CD4-positive, alpha-beta T cell treated with Interferon gamma for 1 hour (primary cell): ENCODE measurements around the gene VCAM1.

Source experiments
- DNase-seq: peaks from one replicate; pipeline ENCODE4 v3.0.0-alpha.2; 2020

VCAM1 gene

GRCh38 chr1:100724281-100724680 is 4.7 kb downstream of the VCAM1 start:
- no peak for DNase-seq

- no peak for DNase-seq
Observed at GRCh38 chr1:100730130-100730529, 10.6 kb downstream of the VCAM1 start.

DNA sequence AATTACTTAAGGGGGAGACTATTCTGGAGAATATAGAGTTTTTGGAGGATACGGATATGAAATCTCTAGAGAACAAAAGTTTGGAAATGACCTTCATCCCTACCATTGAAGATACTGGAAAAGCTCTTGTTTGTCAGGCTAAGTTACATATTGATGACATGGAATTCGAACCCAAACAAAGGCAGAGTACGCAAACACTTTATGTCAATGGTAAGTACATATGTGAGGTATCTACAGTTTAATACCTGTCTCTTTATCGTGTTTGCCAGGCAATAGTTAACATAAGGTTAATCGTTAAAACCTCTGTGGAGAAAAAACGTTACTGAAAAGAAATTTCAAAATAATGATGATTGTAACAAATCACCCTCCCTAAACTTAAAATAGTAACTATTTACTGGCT is 11.8 kb downstream of the VCAM1 start:
- no peak for DNase-seq

GRCh38 chr1:100731758-100732157 is 12.2 kb downstream of the VCAM1 start:
- no peak for DNase-seq

- no peak for DNase-seq
Observed at GRCh38 chr1:100734676-100735075, 15.1 kb downstream of the VCAM1 start.

GRCh38 chr1:100735244-100735643 is 15.7 kb downstream of the VCAM1 start:
- no peak for DNase-seq

DNA sequence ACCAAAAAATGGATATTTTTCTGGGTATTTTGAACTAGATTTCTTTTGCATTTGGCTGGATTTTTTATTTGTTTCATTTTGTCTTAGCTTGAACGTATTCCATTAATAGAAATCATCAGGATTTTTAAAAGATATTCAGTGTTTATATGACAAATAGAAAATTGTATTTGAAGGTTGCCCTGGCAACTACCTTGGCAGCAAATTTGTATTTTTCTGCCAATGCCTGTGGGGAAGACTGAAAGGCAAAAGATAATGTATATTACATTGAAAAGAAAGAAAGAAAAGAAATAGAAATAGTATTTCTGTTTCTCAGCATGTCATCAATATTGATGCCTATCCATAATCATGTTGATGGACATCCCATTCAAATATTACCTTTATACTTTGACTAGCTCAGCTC is 16.8 kb downstream of the VCAM1 start:
- no peak for DNase-seq

DNA sequence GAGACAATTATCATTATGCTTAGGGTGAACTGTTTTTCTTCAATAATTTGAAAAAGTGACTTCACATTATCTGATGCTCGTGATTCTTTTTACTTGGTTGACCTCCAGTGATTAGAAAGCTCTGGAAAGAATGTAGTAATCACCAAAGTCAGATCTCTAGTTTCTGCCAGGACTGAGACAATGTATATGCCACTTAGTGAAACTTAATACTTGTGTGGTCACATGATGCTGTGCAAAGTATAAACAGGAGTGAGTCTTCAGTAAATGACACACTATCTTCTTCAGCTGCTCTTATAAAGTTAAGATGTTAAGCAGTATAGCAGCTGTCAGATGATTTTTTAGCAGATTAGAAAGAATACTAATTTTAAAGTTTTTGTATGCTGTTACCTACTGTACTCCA is 17.2 kb downstream of the VCAM1 start:
- no peak for DNase-seq

DNA sequence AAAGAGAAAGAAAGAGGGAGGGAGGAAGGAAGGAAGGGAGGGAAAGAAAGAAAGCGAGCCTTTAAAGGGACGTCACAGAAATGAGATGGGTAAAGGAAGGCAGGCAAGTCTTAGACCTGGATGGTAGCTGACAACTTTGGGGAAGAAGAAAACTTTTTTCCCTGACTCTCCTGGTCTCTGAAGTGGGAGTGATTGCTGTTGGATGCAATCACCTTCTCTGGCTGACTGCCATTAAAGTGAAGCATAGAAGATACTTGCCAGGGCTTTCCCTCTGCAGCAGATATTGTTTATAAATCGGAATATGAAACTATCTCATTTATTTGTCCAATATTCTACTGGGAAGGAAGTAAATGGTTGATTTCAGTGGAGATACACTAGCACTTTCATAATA is 27.0 kb downstream of the VCAM1 start:
- no peak for DNase-seq

DNA sequence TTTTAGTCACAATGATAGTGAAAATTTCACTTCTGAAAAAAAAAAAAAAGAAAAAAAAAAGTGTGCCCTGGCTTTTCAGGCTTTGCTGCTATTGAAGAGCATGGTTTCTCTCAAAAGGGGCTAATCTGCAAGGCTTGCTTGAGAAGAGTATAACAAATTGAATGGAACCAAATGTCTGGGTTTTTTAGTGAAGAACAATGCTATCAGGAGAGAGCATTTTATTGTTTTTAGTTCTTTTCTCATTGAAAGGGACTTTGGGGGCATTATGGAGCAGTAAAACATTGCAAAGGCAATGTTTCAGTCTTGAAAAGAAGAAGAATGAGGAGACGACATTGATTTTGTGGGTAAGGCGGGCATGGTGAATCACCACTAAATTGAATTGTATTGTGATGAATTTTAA is 28.2 kb downstream of the VCAM1 start:
- DNase-seq, result no peak

GRCh38 chr1:100750005-100750885 is 30.7 kb downstream of the VCAM1 start:
- no peak for DNase-seq

DNA sequence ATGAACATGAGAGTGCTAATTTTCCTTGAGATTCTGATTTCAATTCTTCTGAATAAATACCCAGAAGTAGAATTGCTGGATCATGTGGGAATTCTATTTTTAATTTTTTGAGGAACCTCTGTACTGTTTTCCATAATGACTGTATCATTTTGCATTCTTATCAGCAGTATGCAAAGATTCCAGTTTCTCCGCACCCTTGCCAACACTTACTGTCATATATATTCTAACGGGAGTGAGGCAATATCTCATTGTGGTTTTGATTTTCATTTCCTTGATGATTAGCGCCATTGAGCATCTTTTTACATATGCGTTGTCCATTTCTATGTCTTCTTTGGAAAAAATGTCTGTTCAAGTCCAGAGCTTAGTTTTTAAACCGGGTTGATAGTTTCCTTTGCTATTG is 33.2 kb downstream of the VCAM1 start:
- no peak for DNase-seq

- no peak for DNase-seq
Observed at GRCh38 chr1:100757946-100758345, 38.4 kb downstream of the VCAM1 start.

GRCh38 chr1:100759188-100759587 is 39.6 kb downstream of the VCAM1 start:
- DNase-seq, result no peak

DNA sequence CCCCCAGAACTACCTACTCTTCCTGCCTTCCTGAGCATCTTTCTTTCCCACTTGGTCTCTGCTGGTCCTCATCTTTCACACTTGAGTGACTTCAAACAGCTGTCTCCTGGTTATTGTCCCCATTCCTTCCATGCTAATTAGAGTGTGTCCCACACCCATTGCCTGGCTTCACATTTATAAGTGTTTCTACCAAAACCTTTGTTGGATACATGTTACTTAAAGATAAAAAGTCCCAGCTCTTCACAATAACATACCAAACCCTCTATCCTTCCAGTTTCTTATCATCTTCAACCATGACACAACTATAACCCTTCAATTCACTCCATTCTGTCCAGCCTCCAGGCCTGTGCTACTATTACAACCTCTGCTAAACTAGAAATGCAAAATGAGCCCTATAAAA is 41.0 kb downstream of the VCAM1 start:
- no peak for DNase-seq

DNA sequence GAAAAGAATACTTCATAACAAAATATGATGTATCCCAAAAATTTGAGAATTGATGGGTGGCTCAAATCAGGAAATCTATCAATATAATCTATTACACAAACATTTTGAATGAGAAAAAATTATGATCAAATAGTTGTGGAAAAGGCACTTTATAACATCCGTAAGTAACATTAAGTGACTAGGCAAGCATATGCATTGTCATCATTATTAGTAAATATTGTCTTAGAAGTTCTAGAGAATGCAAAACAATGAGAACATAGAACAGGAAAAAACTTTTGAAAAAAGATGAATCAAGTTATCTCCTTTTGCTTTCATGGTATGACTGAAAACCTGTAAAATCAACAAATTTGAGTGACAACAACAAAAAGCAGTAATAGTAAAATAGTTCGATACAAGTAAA is 42.9 kb downstream of the VCAM1 start:
- no peak for DNase-seq

GRCh38 chr1:100767176-100767890 is 47.8 kb downstream of the VCAM1 start:
- DNase-seq, result no peak

- no peak for DNase-seq
Observed at GRCh38 chr1:100769323-100769722, 49.8 kb downstream of the VCAM1 start.

GRCh38 chr1:100769906-100770646 is 50.5 kb downstream of the VCAM1 start:
- DNase-seq, result no peak

- DNase-seq, result no peak
Observed at GRCh38 chr1:100773444-100773843, 53.9 kb downstream of the VCAM1 start.

DNA sequence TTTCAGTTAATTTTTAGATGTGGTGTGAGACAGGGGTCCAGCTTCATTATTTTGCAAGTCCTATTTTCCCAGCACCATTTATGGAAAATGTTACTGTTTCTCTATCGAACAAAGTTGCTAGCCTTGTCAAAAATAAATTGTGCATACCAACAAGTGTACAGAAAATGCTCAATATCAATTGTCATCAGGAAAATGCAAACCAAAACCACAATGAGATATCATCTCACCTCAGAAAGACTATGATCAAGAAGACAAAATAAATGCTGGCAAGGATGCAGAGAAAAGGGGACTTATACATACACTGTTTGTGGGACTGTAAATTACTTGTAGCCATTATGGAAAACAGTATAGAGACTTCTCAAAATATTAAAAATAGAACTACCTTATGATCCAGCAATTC is 54.8 kb downstream of the VCAM1 start:
- no peak for DNase-seq

DNA sequence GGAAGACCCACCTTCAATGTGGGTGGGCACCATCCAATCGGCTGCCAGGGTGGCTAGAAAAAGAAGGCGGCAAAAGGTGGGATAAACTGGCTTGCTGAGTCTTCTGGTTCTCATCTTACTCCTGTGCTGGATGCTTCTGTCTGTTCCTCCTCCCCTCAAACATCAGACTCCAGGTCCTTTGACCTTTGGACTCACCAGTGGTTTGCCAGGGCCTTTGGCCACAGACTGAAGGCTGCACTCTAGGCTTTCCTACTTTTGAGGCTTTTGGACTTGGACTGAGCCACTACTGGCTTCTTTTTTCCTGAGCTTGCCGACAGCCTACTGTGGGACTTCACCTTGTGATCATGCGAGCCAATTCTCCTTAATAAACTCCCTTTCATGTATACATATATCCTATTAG is 55.9 kb downstream of the VCAM1 start:
- no peak for DNase-seq

GRCh38 chr1:100778748-100779147 is 59.2 kb downstream of the VCAM1 start:
- DNase-seq, result no peak

DNA sequence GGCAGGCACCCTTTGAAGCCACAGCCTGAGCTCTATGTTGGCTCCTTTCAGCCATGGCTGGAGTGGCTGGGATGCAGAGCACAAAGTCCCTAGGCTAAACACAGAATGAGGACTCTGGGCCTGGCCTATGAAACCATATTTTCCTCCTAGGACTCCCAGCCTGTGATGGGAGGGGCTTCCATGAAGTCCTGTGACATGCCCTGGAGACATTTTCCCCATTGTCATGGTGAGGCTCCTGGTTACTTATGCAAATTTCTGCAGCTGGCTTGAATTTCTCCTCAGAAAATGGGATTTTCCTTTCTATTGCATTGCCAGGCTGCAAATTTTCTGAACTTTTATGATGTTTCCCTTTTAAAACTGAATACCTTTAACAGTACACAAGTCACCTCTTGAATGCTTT is 61.3 kb downstream of the VCAM1 start:
- DNase-seq, result no peak
